Gastroesophageal sphincter (tissue), 3 donors: ENCODE data around the gene TEX14.

Experiments used
- CTCF ChIP-seq, 4 experiments: fragments of 200-600 bp in 2 of 4; fragments of 450-650 bp in 2 of 4; sonication (generic) in 1 of 4; IDR thresholded peaks; one replicate each; pipeline ENCODE4 v1.5.1; 2017 to 2019; ENCODE audit warnings: antibody characterized with exemption in 4 of 4, mild to moderate bottlenecking in 2 of 4, moderate library complexity in 2 of 4
- POLR2A ChIP-seq, 2 donors: fragments of 450-650 bp; IDR thresholded peaks; one replicate each; pipeline ENCODE4 v1.6.1; 2017; ENCODE audit warnings: antibody characterized with exemption in 2 of 2, mild to moderate bottlenecking in 2 of 2, moderate library complexity in 1 of 2

GRCh38 chr17:58703137-58703915, 11.5 kb upstream of the TEX14 start:
- TF ChIP-seq CTCF (IDR thresholded peaks at IDR 0.05) (no peak), POLR2A (IDR thresholded peaks at IDR 0.05) (no peak)
